Measurements from ENCODE around the gene XRCC1.

Gene XRCC1

DNA sequence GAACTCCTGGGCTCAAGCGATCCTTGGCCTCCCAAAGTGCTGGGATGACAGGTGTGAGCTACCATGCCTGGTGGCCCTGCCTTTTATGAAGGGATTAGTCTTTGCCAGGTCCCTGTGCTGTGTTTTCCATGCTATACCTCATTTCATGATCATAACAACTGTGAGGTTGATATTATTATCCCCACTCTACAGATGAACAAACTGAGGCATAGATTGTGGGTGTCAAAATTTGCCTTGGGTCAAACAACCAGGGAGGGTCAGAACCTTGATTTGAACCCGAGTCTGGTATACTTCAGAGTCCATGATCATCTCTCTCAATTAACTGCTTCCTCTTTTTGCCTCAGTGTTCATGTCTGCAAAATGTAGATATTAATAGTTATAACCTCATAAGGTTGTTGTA, 7.2 kb upstream of the XRCC1 start:
- FAIRE-seq = no peak
- DNase-seq (ENCODE audit: extremely low spot score, insufficient read length, low read depth) = no peak

DNA sequence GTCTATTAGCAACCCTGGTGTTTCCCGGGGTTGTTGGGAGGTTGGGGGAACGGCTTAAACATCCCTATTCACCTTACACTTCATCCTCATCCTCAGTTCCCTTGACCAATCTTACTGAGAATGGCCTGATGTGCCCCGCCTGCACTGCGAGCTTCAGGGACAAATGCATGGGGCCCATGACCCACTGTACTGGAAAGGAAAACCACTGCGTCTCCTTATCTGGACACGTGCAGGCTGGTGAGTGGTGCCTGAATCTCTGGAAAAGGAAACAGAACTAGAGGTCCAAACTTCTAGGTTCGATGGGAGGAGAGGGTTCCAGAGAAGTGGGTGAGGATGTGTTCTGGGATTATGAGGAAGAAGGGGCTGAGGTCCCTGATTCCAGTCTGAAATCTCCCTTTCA, 6.1 kb upstream of the XRCC1 start:
- no peak for DNase-seq (ENCODE audit: extremely low spot score, insufficient read length, low read depth)
- FAIRE-seq = no peak

DNA sequence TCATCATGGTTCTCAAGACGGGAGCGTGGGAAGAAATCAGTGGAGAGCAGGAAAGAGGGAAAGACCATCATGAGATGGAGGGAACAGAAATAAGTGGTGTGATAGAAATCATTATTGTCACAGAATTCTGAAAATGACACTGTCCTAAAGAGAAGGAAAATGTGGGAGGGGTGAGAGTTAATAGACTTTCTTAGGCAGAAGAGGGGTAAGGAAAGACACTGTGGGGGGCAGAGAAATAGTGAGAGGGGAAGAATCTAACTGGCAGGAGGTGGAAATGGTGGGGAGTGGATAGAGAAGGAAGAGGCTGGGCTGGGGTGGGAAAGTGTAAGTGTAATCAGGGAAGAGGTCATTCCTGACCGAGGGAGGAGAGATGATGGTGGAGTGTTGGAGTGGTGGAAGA, 3.5 kb upstream of the XRCC1 start:
- FAIRE-seq = no peak
- DNase-seq (ENCODE audit: extremely low spot score, insufficient read length, low read depth) = no peak

DNA sequence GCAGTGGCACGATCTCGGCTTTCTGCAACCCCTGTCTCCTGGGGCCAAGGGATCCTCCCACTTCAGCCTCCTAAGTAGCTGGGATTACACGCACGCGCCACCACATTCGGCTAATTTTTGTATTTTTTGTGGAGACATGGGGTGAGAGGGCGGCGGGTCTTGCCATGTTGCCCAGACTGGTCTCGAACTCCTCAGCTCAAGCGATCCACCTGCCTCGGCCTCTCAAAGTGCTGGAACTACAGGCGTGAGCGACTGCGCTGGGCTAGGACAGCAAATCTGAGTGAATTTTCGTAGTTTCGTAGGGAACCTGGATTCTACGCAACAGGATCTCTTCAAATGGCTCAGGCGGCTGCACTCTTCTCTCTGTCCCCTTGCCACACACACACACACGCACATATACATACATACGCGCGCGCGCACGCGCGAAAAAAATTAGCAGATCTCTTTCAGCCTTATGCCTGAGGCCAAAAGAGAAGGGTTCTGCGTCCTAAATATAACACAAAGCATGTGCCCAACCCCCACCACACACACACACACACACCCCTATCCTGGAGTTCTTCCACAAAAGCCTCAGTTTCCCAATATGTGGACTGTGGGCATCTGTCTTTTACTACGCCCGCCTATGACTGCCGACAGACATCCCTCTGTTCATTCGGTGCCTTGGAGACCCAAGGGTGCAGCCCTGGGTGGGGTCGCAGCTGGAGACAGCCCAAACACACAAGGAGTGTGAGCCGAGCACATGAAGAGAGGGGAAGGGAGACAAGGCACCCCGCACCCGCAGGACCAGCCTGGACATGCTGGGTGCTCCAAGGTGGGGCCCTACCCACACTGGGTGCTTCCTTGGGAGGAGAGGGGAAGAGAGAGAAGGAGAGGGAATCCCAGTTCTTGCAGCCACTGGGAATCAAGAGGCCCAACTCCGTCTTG, 890 bp upstream of the XRCC1 start:
- DNase-seq (ENCODE audit: extremely low spot score, insufficient read length, low read depth) = no peak
- no peak for FAIRE-seq

DNA sequence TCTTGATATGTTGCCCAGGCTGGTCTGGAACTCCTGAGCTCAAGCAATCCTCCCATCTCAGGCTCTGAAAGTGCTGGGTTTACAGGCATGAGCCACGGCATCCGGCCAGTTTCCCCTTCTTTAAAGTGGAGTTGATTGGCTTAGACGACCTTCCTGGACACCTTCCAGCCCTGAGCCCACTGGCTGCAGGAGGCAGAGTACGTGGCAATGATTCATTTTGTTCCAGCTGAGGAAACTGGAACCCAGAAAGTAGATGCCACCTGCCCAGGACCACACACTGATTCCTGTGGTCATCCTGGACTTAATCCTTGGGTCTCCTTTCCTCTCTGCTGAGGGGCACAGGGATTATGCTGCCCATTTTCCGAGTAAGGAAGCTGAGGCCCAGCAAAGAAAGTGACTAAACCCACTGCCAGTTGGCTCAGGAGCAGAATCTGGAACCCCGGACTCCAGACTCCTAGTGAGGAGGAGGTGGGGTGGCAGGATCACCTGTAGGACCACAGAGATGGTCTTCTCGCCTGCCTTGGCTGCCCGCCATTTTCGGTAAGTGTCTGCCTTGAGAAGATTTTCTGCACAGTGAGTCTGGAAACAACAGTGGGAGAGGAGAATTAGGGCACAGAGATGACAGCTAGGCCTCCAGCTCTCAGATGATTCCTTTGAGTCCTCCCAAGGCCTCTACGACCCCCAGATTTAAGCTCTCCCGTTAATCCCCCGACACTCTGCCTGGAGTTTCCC, 737 bp downstream of the XRCC1 start:
- DNase-seq (ENCODE audit: extremely low spot score, insufficient read length, low read depth) (no peak), FAIRE-seq (no peak)

DNA sequence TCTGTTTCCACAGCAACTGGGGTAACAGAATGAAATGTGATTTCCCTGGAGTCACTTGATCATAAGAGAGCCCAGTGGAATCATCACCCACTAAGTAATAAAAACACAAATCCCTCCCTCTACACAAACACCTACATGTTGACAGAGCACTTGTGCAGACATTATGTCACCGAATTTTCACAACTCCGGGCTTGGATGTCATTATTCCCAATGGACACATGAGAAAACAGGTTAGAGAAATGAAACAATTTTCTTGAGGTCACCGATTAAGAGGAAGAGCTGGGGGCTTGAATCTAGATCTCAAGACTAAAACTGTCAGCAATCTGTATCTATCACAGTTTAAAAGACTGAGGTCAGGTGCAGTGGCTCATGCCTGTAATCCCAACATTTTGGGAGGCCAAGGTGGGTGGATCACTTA, 3.1 kb downstream of the XRCC1 start:
- DNase-seq (ENCODE audit: extremely low spot score, insufficient read length, low read depth) = no peak

DNA sequence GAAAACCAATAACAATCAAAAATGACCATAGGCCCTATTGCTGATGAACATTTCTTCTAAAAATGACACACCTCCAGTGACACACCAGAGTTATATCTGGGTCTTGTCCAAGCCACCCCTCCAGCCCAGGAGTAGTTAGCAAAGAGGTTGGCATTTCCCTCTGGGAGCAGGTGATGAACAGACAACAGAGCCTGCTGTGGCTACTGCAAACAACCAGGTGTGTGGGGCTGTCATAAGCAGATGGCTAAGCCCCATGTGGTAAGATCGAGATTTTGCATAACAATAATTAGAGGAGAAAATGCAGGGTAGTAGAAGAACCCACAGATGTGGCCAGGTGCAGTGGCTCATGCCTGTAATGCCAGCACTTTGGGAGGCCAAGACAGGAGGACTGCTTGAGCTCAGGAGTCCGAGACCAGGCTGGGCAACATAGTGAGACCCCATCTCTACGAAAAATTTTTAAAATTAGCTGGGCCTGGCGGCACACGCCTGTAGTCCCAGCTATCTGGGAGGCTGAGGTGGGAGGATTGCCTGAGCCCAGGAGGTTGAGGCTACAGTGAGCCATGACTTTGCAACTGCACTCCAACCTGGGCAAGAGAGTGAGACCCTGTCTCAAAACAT, 5.0 kb downstream of the XRCC1 start:
- no peak for DNase-seq (ENCODE audit: extremely low spot score, insufficient read length, low read depth)
- no peak for FAIRE-seq

More for the DNA sequence above, 3.1 kb downstream of the XRCC1 start:
- FAIRE-seq = no peak

DNA sequence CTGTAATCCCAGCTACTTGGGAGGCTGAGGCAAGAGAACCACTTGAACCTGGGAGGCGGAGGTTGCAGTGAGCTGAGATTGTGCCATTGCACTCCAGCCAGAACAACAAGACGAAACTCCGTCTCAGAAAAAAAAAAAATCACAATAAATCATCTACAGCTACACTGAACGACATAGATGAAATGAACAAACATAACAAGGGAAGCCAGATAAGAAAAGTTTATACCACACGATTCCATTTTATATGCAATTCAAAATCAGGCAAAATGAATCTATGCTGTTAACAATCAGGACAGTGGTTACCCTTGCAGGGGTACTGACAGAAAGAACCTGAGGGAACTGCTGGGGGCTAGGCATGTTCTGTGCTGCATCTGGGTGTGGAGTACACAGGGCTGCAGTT, 5.7 kb downstream of the XRCC1 start:
- no peak for FAIRE-seq
- DNase-seq (ENCODE audit: extremely low spot score, insufficient read length, low read depth) = no peak

DNA sequence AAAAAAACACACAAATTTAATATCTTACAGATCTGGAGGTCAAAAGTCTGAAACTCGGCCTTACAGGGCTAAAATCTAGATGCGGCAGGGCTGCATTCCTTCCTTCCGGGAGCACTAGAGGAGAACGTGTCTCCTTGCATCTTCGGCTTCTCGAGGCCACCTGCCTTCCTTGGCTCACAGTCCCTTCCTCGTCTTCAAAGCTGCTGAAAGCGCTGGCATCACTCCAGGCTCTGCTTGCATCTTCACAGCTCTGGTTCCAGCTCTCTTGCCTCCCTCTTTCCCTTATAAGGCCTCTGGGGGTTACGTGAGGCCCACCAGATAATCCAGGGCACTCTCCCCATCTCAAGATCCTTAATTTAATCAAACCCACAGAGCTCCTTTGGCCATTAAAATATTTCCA, 10.5 kb downstream of the XRCC1 start:
- FAIRE-seq = no peak
- DNase-seq (ENCODE audit: extremely low spot score, insufficient read length, low read depth) = no peak

DNA sequence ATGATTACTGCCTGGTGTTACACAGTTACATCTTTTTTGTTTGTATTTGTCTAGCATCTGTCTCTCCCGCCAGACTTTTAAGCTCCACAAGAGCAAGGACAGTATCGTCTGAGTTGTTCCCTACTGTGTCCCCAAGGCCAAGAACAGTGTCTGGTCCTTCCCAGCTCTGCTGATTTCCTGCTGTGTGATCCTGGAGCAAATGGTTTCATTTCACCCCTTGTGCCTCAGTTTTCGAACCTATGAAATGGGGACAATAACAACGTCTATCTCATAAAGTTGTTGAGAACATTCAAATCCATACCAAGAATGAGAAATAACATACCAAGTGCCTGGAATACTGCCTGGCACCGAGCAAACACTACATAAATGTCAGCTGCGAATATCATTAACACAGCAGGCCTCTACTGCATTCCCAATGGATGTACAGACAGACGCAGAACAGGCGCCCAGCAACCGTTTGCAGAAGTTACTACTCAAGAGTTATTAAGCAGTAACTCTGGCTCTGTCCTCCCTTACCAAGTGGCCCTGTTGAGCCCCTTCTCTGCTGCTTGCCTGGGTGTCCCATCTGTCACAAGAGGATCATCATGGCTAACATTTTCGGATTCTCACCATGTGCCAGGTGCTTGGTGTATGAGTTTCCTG, 11.4 kb downstream of the XRCC1 start:
- FAIRE-seq (no peak), DNase-seq (ENCODE audit: extremely low spot score, insufficient read length, low read depth) (no peak)

DNA sequence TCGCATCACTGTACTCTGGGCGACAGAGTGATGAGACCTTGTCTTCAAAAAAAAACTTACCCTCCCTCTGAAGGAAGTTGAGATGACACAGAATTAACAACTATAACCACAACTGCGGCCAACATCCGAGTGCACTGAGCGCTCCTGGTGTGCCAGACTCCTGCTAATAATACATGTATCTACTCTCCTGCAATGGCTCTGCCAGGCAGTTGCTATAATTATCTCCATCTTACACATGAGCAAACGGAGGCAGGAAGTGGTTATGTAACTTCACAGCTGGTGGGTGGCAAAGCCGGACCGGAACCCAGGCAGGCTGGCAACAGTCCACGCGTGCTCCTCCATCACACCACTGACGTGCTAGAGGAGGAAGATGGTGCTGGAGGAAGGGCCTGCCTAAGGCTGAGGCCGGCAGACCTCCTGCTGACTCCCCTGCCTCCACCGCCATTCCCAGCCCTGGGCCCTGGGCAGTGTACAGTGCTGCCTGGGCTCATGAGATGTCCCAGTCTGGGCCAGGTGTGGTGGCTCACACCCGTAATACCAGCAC, 12.6 kb downstream of the XRCC1 start:
- FAIRE-seq (peak; percentile 92), DNase-seq (ENCODE audit: extremely low spot score, insufficient read length, low read depth) (peak; percentile 33)

DNA sequence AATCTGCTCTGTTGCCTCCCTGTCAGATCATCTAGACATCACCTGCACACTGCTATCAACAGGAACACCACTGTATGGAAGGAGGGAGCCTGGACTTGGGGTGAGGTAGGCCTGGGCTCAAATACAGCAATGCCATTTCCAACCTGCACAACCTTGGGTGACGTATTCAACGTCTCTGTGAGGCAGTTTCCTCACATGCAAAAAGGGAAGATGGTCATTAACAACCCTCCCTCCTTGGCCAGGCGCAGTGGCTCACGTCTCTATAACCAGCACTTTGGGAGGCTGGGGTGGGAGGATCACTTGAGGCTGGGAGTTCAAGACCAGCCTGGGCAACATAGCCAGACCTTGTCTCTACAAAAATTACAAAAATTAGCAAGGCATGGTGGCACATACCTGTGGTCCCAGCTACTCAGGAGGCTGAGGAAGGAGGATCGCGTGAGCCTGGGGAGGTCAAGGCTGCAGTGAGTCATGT, 13.1 kb downstream of the XRCC1 start:
- FAIRE-seq (no peak), DNase-seq (ENCODE audit: extremely low spot score, insufficient read length, low read depth) (no peak)

DNA sequence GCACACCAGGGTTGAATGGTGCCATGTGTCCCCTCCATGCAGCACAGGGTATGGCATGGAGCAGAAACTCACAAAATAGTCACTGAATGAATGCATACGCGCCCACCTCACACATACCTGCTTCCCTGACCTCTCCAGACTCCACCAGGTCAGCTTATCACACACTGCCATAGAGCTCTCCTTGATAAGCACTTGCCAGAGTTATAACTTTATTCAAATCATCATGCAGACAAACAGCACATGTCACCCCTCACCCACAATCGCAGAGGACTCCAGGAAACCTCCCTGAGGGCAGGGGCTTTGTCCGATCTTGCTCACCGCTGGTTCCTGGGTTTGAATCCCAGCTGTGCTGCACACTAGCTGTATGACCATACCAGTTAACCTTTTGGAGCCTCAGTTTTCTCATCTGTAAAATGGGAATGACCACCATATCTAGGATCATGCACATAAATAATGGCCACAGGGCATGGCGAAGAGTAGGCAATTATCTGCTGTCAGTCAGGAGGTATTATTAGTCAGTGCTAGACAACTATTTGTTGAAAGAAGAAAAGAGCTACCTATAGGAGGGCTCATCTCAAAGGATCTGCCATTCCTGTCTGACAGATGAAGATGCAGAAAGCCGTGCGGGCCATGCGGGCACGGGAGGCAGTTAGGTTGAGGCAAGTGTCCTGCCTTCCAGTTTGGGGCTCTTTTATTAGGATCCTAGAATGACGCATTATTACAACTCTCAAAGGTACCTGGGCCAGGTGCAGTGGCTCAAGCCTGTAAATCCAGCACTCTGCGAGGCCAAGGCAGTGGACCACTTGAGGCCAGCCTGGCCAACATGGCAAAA, 14.0 kb downstream of the XRCC1 start:
- FAIRE-seq (no peak), DNase-seq (ENCODE audit: extremely low spot score, insufficient read length, low read depth) (no peak)

DNA sequence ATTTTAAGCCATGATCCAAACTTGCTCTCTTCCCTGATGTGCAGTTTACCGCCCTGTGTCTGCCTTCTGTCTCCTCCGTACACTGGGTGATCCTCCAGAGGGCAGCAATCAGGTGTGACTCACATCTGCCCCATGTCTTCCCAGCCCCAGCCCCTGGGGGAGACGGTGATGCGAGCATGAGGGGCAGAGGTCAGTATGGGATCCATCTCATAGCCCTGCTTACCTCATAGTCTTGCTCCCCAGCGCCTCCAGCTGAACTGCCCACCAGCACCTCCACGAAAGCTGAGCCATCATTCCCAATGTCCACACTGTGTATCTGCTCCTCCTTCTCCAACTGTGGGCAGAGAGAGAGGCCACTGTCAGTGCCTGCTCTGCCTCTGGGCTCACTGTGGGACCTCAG, 14.6 kb downstream of the XRCC1 start:
- DNase-seq (ENCODE audit: extremely low spot score, insufficient read length, low read depth) (no peak), FAIRE-seq (no peak)

DNA sequence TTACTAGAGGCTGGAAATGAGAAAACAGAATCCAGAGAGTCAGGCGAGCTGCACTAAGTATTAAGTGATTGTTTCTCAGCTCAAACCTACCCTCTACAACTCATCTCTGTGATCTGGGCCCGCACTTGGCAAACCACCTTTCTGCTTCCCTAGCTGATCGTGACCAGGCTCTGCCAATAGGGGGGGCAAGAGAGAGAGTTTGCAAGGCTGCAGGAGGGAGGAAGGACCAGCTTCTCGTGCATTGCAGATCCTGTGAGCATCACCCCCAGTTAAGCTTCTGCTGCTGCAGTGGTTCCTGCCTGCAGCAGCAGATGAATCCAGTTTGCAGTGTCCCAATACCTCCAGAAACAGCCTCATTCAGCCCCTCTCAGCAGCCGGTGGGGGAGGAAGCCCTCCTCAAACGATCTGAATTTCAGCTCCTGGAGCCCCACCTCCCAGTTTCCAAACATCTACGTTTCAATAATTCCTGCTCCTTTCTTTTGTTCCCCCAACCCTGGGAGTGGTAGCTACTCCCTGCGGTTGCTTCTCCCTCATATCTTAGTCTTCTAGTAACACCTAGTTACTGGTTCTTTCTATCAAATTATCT, 20.0 kb downstream of the XRCC1 start:
- FAIRE-seq (peak; percentile 93), DNase-seq (ENCODE audit: extremely low spot score, insufficient read length, low read depth) (peak; percentile 49)

DNA sequence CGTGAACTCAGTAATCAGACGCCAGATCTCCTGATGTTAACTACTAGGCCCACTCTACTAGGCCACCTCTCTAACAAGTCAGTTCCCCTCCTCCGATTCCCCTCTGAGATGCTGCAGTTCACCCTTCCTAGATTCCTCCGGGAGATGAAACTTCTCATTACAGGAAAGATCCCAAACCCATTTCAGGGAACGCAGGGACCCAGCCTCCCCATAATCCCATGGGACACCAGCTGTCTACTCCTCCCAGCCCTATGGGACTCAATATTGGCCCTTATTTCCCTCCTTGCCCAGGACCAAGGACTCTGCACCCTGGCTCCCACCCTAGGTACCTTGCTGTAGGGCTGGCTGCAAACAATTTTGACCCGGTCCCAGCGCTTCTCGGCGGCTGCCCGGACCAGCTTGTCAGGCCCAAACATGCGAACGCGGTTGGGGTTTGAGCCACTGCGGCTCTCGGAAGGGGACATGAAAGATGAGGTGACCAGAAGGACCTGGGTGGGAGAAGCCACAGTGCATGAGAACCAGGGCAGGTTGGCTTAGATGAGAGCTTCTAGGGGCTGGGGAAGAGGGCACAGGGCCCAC, 20.9 kb downstream of the XRCC1 start:
- FAIRE-seq = no peak

DNA sequence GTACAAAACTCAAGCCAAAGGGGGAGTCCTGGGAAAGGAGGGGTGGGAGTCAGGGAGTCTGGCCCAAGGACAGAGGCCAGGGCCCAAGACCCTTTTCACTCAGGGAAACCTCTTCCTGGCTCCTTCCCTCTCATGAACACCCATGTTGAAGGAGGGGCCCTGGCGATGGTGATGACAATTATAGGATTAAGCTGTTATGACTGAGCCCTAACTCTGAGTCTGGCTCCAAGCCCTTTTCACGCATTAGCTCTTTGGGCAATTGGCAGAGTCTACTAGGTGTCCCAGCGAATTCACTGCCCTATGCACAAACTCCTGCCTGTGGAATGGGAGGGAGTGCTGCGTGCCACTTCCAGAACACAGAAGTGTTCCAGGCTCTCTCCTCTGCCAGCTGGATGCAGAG, 21.7 kb downstream of the XRCC1 start:
- no peak for DNase-seq (ENCODE audit: extremely low spot score, insufficient read length, low read depth)
- no peak for FAIRE-seq

More for the DNA sequence above, 20.9 kb downstream of the XRCC1 start:
- no peak for DNase-seq (ENCODE audit: extremely low spot score, insufficient read length, low read depth)

DNA sequence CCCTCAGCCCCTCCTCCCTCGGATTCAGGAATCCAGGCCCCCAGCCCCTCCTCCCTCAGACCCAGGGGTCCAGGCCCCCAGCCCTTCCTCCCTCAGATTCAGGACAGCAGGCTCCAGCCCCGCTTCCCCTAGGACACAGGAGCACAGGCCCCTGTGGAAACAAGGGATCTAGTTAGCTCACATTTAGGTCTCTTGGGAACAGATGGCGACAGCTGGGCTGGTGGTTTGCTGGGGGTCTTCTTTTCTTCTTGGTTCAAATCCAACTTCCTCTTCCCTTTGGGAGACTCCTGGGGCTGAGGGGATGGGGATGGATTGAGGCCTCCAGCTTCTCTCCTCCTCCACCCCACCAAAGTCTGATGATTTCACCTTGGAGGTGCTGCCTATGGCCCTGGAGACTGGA, 22.7 kb downstream of the XRCC1 start:
- no peak for DNase-seq (ENCODE audit: extremely low spot score, insufficient read length, low read depth)
- no peak for FAIRE-seq

DNA sequence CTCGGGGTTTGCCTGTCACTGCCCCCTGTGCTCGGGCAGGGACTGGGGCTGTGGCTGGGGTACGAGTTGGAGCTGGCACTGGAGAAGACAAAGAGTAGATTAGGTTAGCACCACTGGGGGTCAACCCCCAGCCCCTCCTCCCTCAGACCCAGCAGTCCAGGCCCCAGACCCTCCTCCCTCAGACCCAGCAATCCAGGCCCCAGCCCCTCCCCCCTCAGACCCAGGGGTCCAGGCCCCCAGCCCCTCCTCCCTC, 23.2 kb downstream of the XRCC1 start:
- DNase-seq (ENCODE audit: extremely low spot score, insufficient read length, low read depth) (no peak), FAIRE-seq (no peak)

All from GM18507 (cell line).